ENCODE data around the gene CALY.

DNA sequence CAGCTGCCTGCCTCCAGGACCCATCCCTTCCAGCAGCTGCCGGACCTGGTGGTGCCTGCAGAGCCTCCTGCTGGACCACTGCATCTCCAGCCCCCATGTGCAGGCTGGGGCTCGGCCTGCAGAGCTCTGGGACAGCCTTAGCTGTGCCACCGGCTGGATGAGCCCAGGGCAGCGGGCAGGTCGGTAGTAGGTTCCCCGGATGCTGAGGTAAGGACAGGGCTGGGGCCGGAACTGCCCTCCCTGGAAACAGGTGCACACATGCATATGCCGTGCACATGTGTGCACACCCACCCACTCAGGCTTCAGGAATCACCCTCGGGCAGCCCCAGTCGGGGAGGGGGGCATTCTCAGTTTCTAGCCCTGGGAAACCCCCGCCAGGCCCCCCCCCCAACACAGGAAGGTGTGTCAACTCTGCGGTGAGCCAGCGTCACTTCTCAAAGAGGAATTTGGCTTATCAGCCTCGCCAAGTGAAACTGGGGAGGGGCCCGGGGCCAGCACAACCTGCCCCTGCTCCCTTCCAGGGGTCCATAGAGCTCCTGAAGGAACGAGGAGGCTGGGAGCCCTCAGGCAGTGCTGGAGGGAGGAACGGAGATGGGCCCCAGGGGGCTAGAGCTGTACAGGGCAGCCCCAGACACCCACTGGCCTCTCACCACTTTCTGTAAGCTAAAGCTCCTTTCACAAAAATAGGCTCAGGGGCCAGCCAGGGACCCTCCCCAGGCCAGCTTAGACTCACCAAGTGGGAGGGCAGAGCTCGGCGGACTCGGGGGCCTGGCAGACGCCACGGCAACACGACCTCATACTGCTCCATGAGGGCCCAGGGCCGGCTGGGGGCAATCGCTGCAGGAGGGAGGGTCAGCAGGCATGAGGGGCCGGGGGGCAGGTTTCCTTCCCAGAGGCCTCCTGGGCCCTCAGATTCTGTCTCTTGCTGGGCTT is 61.7 kb downstream of the CALY start:
- TF ChIP-seq SIN3A (IDR thresholded peaks at IDR 0.05; ENCODE audit: borderline replicate concordance, insufficient read depth, low read depth, low read length) (no peak), POLR2AphosphoS5 (IDR thresholded peaks at IDR 0.05; ENCODE audit: low read depth, low read length) (no peak), TCF7L2 (IDR thresholded peaks at IDR 0.05; ENCODE audit: low read depth, low read length) (no peak)
- TF ChIP-seq, protein P1, sequence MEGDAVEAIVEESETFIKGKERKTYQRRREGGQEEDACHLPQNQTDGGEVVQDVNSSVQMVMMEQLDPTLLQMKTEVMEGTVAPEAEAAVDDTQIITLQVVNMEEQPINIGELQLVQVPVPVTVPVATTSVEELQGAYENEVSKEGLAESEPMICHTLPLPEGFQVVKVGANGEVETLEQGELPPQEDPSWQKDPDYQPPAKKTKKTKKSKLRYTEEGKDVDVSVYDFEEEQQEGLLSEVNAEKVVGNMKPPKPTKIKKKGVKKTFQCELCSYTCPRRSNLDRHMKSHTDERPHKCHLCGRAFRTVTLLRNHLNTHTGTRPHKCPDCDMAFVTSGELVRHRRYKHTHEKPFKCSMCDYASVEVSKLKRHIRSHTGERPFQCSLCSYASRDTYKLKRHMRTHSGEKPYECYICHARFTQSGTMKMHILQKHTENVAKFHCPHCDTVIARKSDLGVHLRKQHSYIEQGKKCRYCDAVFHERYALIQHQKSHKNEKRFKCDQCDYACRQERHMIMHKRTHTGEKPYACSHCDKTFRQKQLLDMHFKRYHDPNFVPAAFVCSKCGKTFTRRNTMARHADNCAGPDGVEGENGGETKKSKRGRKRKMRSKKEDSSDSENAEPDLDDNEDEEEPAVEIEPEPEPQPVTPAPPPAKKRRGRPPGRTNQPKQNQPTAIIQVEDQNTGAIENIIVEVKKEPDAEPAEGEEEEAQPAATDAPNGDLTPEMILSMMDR (IDR thresholded peaks at IDR 0.05): no peak
- TF ChIP-seq, protein P2, sequence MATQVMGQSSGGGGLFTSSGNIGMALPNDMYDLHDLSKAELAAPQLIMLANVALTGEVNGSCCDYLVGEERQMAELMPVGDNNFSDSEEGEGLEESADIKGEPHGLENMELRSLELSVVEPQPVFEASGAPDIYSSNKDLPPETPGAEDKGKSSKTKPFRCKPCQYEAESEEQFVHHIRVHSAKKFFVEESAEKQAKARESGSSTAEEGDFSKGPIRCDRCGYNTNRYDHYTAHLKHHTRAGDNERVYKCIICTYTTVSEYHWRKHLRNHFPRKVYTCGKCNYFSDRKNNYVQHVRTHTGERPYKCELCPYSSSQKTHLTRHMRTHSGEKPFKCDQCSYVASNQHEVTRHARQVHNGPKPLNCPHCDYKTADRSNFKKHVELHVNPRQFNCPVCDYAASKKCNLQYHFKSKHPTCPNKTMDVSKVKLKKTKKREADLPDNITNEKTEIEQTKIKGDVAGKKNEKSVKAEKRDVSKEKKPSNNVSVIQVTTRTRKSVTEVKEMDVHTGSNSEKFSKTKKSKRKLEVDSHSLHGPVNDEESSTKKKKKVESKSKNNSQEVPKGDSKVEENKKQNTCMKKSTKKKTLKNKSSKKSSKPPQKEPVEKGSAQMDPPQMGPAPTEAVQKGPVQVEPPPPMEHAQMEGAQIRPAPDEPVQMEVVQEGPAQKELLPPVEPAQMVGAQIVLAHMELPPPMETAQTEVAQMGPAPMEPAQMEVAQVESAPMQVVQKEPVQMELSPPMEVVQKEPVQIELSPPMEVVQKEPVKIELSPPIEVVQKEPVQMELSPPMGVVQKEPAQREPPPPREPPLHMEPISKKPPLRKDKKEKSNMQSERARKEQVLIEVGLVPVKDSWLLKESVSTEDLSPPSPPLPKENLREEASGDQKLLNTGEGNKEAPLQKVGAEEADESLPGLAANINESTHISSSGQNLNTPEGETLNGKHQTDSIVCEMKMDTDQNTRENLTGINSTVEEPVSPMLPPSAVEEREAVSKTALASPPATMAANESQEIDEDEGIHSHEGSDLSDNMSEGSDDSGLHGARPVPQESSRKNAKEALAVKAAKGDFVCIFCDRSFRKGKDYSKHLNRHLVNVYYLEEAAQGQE (IDR thresholded peaks at IDR 0.05; ENCODE audit: insufficient read depth in 1 of 2, low read depth in 2 of 2, low read length in 1 of 2): no peak
